HCT116 (cell line): ENCODE measurements around the gene PPP1R2B.

Experiments
- CTCF ChIP-seq, 3 experiments: fragments of 200-600 bp in 1 of 3; sonication (generic) in 1 of 3; IDR thresholded peaks in 2 of 3; conservative IDR thresholded peaks in 1 of 3; 2 replicates each; pipeline ENCODE4 v1.5.1; 2012 to 2017; ENCODE audit warnings: low read depth in 2 of 3, low read length in 2 of 3, antibody characterized with exemption in 1 of 3, borderline replicate concordance in 1 of 3, control low read depth in 1 of 3, mild to moderate bottlenecking in 1 of 3, mixed read lengths in 1 of 3, mixed run types in 1 of 3, moderate library complexity in 1 of 3; ENCODE audit not compliant: insufficient read depth in 1 of 3
- EZH2 ChIP-seq: fragments of 200-600 bp; sonication (generic); IDR thresholded peaks from 2 replicates; pipeline ENCODE4 v1.6.1; 2017; ENCODE audit warnings: antibody characterized with exemption, mixed run types
- FOSL1 ChIP-seq: IDR thresholded peaks from 2 replicates; pipeline ENCODE4 v1.6.1; 2012; ENCODE audit warnings: low read depth
- POLR2AphosphoS5 ChIP-seq: IDR thresholded peaks from 2 replicates; pipeline ENCODE4 v1.6.1; 2011; ENCODE audit warnings: mild to moderate bottlenecking, low read depth, low read length, moderate library complexity
- RAD21 ChIP-seq: IDR thresholded peaks from 2 replicates; pipeline ENCODE4 v1.6.1; 2012; ENCODE audit warnings: low read depth, mild to moderate bottlenecking
- SIN3A ChIP-seq: IDR thresholded peaks from 2 replicates; pipeline ENCODE4 v1.6.1; 2012; ENCODE audit warnings: low read depth

- TF ChIP-seq FOSL1 (no peak), EZH2 (no peak), POLR2AphosphoS5 (no peak), CTCF (IDR thresholded peaks at IDR 0.05 in 2 of 3, conservative IDR thresholded peaks at IDR 0.05 in 1 of 3; ENCODE audit: borderline replicate concordance in 1 of 3, insufficient read depth in 1 of 3, low read depth in 2 of 3, low read length in 2 of 3) (no peak), SIN3A (no peak), RAD21 (no peak)
Measured at GRCh38 chr5:156870498-156870839, 20.4 kb downstream of the PPP1R2B start.
